HFF-Myc (cell line): ENCODE measurements around the gene KRT39.

Experiments
- DNase-seq: peaks from one replicate; pipeline ENCODE4 v3.0.0-alpha.2; 2011; ENCODE audit warnings: low read depth; ENCODE audit errors: extremely low read depth
- H3K4me3 ChIP-seq: replicated peaks from 2 replicates; pipeline ENCODE4 v1.5.1; 2011; ENCODE audit warnings: low read depth, mild to moderate bottlenecking, control low read depth, low read length
- CTCF ChIP-seq: IDR thresholded peaks from 2 replicates; pipeline ENCODE4 v1.5.1; 2012; ENCODE audit warnings: mild to moderate bottlenecking, low read depth, low read length, control low read depth; ENCODE audit errors: missing control alignments

KRT39 gene

GRCh38 chr17:40949418-40949817 is 17.3 kb downstream of the KRT39 start:
- no peak overlapping the region for H3K4me3 ChIP-seq
- no peak for TF ChIP-seq CTCF
- no peak for DNase-seq

DNA sequence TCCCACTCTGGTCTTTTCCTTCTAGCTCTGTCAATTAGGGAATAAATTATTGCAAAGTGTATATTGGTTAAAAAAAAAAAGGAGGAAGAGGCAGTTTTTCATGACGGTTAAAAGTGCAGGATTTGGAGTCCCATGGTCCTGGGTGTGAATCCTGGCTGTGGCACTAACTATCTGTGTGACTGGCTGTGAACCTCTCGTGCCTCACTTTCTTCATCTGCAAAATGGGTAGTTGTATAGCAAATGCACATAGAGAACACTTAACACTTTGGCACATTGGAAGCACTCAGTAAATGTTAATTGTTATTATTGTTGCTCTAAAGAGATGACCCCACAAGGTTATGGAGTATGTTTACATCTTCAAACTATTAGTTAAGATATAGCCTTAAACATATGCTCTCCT is 18.8 kb downstream of the KRT39 start:
- DNase-seq: no peak
- TF ChIP-seq CTCF: no peak
- no peak overlapping the region for H3K4me3 ChIP-seq

DNA sequence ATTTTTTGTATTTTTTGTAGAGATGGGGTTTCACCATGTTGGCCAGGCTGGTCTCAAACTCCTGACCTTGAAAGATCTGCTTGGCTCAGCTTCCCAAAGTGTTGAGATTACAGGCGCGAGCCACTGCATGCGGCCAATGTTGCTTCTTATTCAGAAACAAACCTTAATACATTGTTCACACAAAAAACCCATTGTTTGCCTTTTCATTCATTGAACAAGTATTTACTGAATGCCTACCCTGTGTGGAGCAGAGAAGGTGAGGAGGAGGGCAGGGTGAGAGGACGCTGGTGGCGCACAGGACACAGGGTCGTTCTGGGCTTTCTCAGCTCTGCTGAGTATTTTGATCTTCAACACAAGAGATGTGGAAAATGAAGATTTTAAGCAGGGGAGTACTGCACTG is 21.3 kb downstream of the KRT39 start:
- TF ChIP-seq CTCF: no peak
- no peak overlapping the region for H3K4me3 ChIP-seq
- DNase-seq: no peak

DNA sequence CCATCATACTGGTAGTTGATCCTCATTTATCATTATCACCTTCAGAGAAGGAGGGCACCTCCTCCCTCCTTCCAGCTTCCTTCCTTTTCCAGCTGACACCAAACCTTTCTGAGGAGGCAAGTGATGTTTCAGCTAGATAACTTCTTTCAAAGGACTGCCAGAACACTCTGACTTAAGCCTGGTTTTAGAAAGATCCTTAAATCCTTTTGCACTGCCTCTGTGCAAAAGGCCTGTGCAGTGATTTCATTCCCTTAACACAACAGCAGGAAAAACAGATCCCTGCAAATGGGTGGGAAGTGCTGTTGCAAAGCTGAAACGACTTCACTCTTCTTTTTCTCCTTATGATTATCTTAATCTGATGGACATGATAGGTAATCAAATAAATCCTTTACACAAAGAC is 22.2 kb downstream of the KRT39 start:
- no peak overlapping the region for H3K4me3 ChIP-seq
- DNase-seq: no peak
- TF ChIP-seq CTCF: no peak

- DNase-seq: no peak
- TF ChIP-seq CTCF: no peak
- H3K4me3 ChIP-seq: no peak overlapping the region
Measured at GRCh38 chr17:40942553-40942952, 24.2 kb downstream of the KRT39 start.

DNA sequence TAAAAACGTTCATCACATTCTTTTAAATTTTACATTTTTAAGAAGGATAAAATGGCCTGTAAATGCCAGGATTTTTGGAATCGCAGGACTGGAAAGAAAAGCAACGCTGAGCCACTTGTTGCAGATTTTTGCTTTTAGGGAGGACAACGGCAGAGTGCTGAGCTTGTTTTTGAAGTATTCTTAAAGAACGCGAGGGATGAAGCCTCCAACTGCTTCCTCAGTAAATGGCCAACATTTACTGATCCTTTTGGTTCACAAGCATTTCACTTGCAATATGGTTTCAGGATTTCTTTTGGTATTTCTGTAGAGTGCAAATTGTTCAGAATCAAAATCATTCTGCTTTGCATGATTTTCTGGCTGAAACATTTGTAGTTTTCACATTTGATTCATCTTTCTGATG is 26.5 kb downstream of the KRT39 start:
- DNase-seq: no peak
- H3K4me3 ChIP-seq: no peak overlapping the region
- TF ChIP-seq CTCF: no peak

DNA sequence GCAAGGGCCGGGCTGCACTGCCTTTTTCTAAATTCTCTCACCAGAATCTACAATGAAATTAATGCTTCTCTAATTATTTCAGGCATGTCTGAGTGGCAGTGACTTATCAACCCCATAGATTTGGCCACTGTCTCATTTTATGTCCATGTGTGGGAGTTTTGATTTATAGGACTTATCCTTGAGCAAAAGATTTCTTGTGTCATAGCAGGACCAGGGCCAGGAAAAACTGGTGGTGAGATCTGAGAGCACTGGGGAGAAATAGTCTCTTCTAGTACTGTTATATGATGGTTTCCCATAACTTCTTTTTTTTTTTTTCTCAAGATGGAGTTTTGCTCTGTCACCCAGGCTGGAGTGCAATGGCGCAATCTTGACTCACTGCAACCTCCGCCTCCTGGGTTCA is 27.8 kb downstream of the KRT39 start:
- TF ChIP-seq CTCF: no peak
- H3K4me3 ChIP-seq: no peak overlapping the region
- no peak for DNase-seq
